GM12878 (cell line): ENCODE results near the gene CRYBB2. TPM values are rescaled to one million over a fixed set of nuclear protein-coding genes. Genes with fewer than 3 reads are reported as not detected.

Source experiments
- polyA plus RNA-seq, 11 experiments: library from polyadenylated mRNA; depleted of rRNA in 4 of 11; unstranded in 6 of 11; stranded (reverse) in 5 of 11; fragments of >200 nt; fragmentation: Nextera tagmentation in 4 of 11; fragmentation: Illumina TruSeq in 1 of 11; extraction: Ambion mirVana in 4 of 11; extraction: Trizol in 1 of 11; gene quantifications; 1 replicate in 1 of 11; 2 replicates in 10 of 11; pipeline versions ENCODE4 v1.2.1 to v1.2.3, GENCODE V29; 2011 to 2016; ENCODE audit warnings: inconsistent platforms in 2 of 11, missing spikeins in 2 of 11, low read depth in 1 of 11
- small RNA-seq: library from RNA; depleted of rRNA; stranded (forward); fragments of <200 nt; gene quantifications from one replicate; pipeline ENCODE3, GENCODE V24; 2014
- total RNA-seq, 4 experiments: library from RNA; depleted of rRNA in 3 of 4; stranded (reverse); fragments of >200 nt in 3 of 4; fragmentation: Illumina TruSeq in 1 of 4; extraction: Trizol in 1 of 4; gene quantifications; 2 replicates each; pipeline versions ENCODE4 v1.2.1 to v1.2.3, GENCODE V29; 2013 to 2021

The CRYBB2 gene
- total and polyA plus RNA-seq, 10 of the 15 experiments (the other 5 are each of a cell fraction or from before 2014, with no cell fraction given) = not detected

Small RNAs within 50 kb of the gene (small RNA-seq; reads per million reads assigned to genes)
- gene Z99916.2 = not detected

Other genes with a start within 250 kb of the CRYBB2 start
- not detected in 2 replicates for gene CRYBB3, start 19.8 kb upstream of the CRYBB2 start, total RNA-seq (2014; rRNA removed)
- not detected in 2 replicates for gene CRYBB3, start 19.8 kb upstream of the CRYBB2 start, total RNA-seq (2014; rRNA removed; fragmentation: Illumina TruSeq; extraction: Trizol)
- not detected in 2 replicates for gene CRYBB3, start 19.8 kb upstream of the CRYBB2 start, total RNA-seq (2021)
- 0.20 and 0.26 TPM in 2 replicates for gene CRYBB3, start 19.8 kb upstream of the CRYBB2 start, polyA plus RNA-seq (2011; rRNA removed)
- not detected in 2 replicates for gene CRYBB3, start 19.8 kb upstream of the CRYBB2 start, polyA plus RNA-seq (2014; fragmentation: Illumina TruSeq; extraction: Trizol)
- gene CRYBB3, start 19.8 kb upstream of the CRYBB2 start, polyA plus RNA-seq (2014; fragmentation: Nextera tagmentation; extraction: Ambion mirVana) = not detected
- gene CRYBB3, start 19.8 kb upstream of the CRYBB2 start, polyA plus RNA-seq (2014; rRNA removed) = not detected in 2 replicates
- gene CRYBB3, start 19.8 kb upstream of the CRYBB2 start, polyA plus RNA-seq (2016; fragmentation: Nextera tagmentation; extraction: Ambion mirVana) = not detected